ENCODE data around the gene TRAPPC3L.

The TRAPPC3L gene

GRCh38 chr6:116579143-116579542, 33.7 kb upstream of the TRAPPC3L start:
- ChIA-PET CTCF (no interaction called here), POLR2A (interaction anchor here (1.0 to 1.9 kb wide), 3 partner anchors 8 to 37 kb away, joined by 3 to 5 read pairs (median 3); partner anchors contain the start of genes RSPH4A and RWDD1)
- no peak for DNase-seq (ENCODE audit: extremely low spot score)
- no peak for TF ChIP-seq LEF1 (IDR thresholded peaks at IDR 0.05; ENCODE audit: borderline replicate concordance)
- TF ChIP-seq CTBP1 (IDR thresholded peaks at IDR 0.05; ENCODE audit: borderline replicate concordance): no peak
- no peak for TF ChIP-seq HDGF (IDR thresholded peaks at IDR 0.05; ENCODE audit: borderline replicate concordance)
- TF ChIP-seq BHLHE40 (IDR thresholded peaks at IDR 0.05; ENCODE audit: borderline replicate concordance): no peak
- no peak for TF ChIP-seq ZNF384 (IDR thresholded peaks at IDR 0.05)
- TF ChIP-seq ARNT (IDR thresholded peaks at IDR 0.05): no peak
- TF ChIP-seq ELF4 (IDR thresholded peaks at IDR 0.05): no peak
- TF ChIP-seq FOXK2 (IDR thresholded peaks at IDR 0.05): no peak
- TF ChIP-seq NFRKB (IDR thresholded peaks at IDR 0.05): no peak
- TF ChIP-seq SP1 (IDR thresholded peaks at IDR 0.05): no peak
- TF ChIP-seq FOXA1 (IDR thresholded peaks at IDR 0.05): no peak
- no peak for TF ChIP-seq TARDBP (IDR thresholded peaks at IDR 0.05)
- no peak for TF ChIP-seq L3MBTL2 (conservative IDR thresholded peaks at IDR 0.05)
- no peak for TF ChIP-seq FOXM1 (IDR thresholded peaks at IDR 0.05; ENCODE audit: borderline replicate concordance)
- no peak for TF ChIP-seq PKNOX1 (IDR thresholded peaks at IDR 0.05)

- ChIA-PET POLR2A (no interaction called here), CTCF (no interaction called here)
- DNase-seq (ENCODE audit: extremely low spot score): no peak
- no peak for TF ChIP-seq HDGF (IDR thresholded peaks at IDR 0.05; ENCODE audit: borderline replicate concordance)
- TF ChIP-seq CTBP1 (IDR thresholded peaks at IDR 0.05; ENCODE audit: borderline replicate concordance): no peak
- TF ChIP-seq FOXM1 (IDR thresholded peaks at IDR 0.05; ENCODE audit: borderline replicate concordance): no peak
- TF ChIP-seq ZNF384 (IDR thresholded peaks at IDR 0.05): no peak
- TF ChIP-seq SP1 (IDR thresholded peaks at IDR 0.05): no peak
- no peak for TF ChIP-seq L3MBTL2 (conservative IDR thresholded peaks at IDR 0.05)
- no peak for TF ChIP-seq SUZ12 (IDR thresholded peaks at IDR 0.05)
- TF ChIP-seq FOXA1 (IDR thresholded peaks at IDR 0.05): no peak
- no peak for TF ChIP-seq TARDBP (IDR thresholded peaks at IDR 0.05)
- TF ChIP-seq BHLHE40 (IDR thresholded peaks at IDR 0.05; ENCODE audit: borderline replicate concordance): no peak
Measured at GRCh38 chr6:116578335-116578734, 32.9 kb upstream of the TRAPPC3L start.

- DNase-seq (ENCODE audit: extremely low spot score): no peak
- ChIA-PET CTCF (no interaction called here), POLR2A (no interaction called here)
- TF ChIP-seq ARNT (IDR thresholded peaks at IDR 0.05) (no peak), FOXK2 (IDR thresholded peaks at IDR 0.05) (no peak), ELF4 (IDR thresholded peaks at IDR 0.05) (no peak), SUZ12 (IDR thresholded peaks at IDR 0.05) (no peak), ZNF384 (IDR thresholded peaks at IDR 0.05) (no peak), HDGF (IDR thresholded peaks at IDR 0.05; ENCODE audit: borderline replicate concordance) (no peak), SP1 (IDR thresholded peaks at IDR 0.05) (no peak), CTBP1 (IDR thresholded peaks at IDR 0.05; ENCODE audit: borderline replicate concordance) (no peak), PKNOX1 (IDR thresholded peaks at IDR 0.05) (no peak), BHLHE40 (IDR thresholded peaks at IDR 0.05; ENCODE audit: borderline replicate concordance) (no peak), LEF1 (IDR thresholded peaks at IDR 0.05; ENCODE audit: borderline replicate concordance) (no peak)
Measured at GRCh38 chr6:116577486-116577885, 32.0 kb upstream of the TRAPPC3L start.

GRCh38 chr6:116575227-116575626, 29.7 kb upstream of the TRAPPC3L start:
- TF ChIP-seq FOXA1 (IDR thresholded peaks at IDR 0.05): no peak
- no peak for TF ChIP-seq ARNT (IDR thresholded peaks at IDR 0.05)
- no peak for TF ChIP-seq SUZ12 (IDR thresholded peaks at IDR 0.05)
- TF ChIP-seq NFRKB (IDR thresholded peaks at IDR 0.05): no peak
- no peak for TF ChIP-seq FOXK2 (IDR thresholded peaks at IDR 0.05)
- TF ChIP-seq ZNF384 (IDR thresholded peaks at IDR 0.05): no peak
- TF ChIP-seq LEF1 (IDR thresholded peaks at IDR 0.05; ENCODE audit: borderline replicate concordance): no peak
- TF ChIP-seq FOXM1 (IDR thresholded peaks at IDR 0.05; ENCODE audit: borderline replicate concordance): no peak
- TF ChIP-seq PKNOX1 (IDR thresholded peaks at IDR 0.05): no peak
- no peak for TF ChIP-seq ELF4 (IDR thresholded peaks at IDR 0.05)
- TF ChIP-seq SP1 (IDR thresholded peaks at IDR 0.05): no peak
- CTCF ChIA-PET: no interaction called here
- no peak for DNase-seq (ENCODE audit: extremely low spot score)
- POLR2A ChIA-PET: no interaction called here

- DNase-seq (ENCODE audit: extremely low spot score): peak; percentile 44
- TF ChIP-seq SP1 (IDR thresholded peaks at IDR 0.05): no peak
- TF ChIP-seq NFRKB (IDR thresholded peaks at IDR 0.05): no peak
- TF ChIP-seq HDGF (IDR thresholded peaks at IDR 0.05; ENCODE audit: borderline replicate concordance): no peak
- no peak for TF ChIP-seq ZNF384 (IDR thresholded peaks at IDR 0.05)
- no peak for TF ChIP-seq BHLHE40 (IDR thresholded peaks at IDR 0.05; ENCODE audit: borderline replicate concordance)
- TF ChIP-seq ARNT (IDR thresholded peaks at IDR 0.05): no peak
- no peak for TF ChIP-seq CTBP1 (IDR thresholded peaks at IDR 0.05; ENCODE audit: borderline replicate concordance)
- no peak for TF ChIP-seq FOXM1 (IDR thresholded peaks at IDR 0.05; ENCODE audit: borderline replicate concordance)
- TF ChIP-seq LEF1 (IDR thresholded peaks at IDR 0.05; ENCODE audit: borderline replicate concordance): no peak
- TF ChIP-seq FOXK2 (IDR thresholded peaks at IDR 0.05): no peak
Measured at GRCh38 chr6:116572162-116572561, 26.7 kb upstream of the TRAPPC3L start.

GRCh38 chr6:116571683-116572000, 26.2 kb upstream of the TRAPPC3L start:
- CTCF ChIA-PET: interaction anchor here (2.4 kb wide), 2 partner anchors 11 to 303 kb away, joined by 10 to 13 read pairs; no protein-coding TSS in a partner anchor
- POLR2A ChIA-PET: interaction anchor here (0.6 to 2.7 kb wide), 22 partner anchors 8 to 320 kb away, joined by 3 to 20 read pairs (median 4); partner anchors contain the start of genes CALHM4, CALHM5, FAM162B and RSPH4A
- TF ChIP-seq CTBP1 (IDR thresholded peaks at IDR 0.05; ENCODE audit: borderline replicate concordance) (no peak), HDGF (IDR thresholded peaks at IDR 0.05; ENCODE audit: borderline replicate concordance) (no peak), FOXK2 (IDR thresholded peaks at IDR 0.05) (no peak), SUZ12 (IDR thresholded peaks at IDR 0.05) (no peak), NFRKB (IDR thresholded peaks at IDR 0.05) (no peak), BHLHE40 (IDR thresholded peaks at IDR 0.05; ENCODE audit: borderline replicate concordance) (no peak), FOXM1 (IDR thresholded peaks at IDR 0.05; ENCODE audit: borderline replicate concordance) (no peak), TARDBP (IDR thresholded peaks at IDR 0.05) (no peak), ZNF384 (IDR thresholded peaks at IDR 0.05) (no peak), FOXA1 (IDR thresholded peaks at IDR 0.05) (no peak), L3MBTL2 (conservative IDR thresholded peaks at IDR 0.05) (no peak), ELF4 (IDR thresholded peaks at IDR 0.05) (no peak), PKNOX1 (IDR thresholded peaks at IDR 0.05) (no peak), ARNT (IDR thresholded peaks at IDR 0.05) (no peak), SP1 (IDR thresholded peaks at IDR 0.05) (no peak), LEF1 (IDR thresholded peaks at IDR 0.05; ENCODE audit: borderline replicate concordance) (no peak)
- DNase-seq (ENCODE audit: extremely low spot score): no peak

More at GRCh38 chr6:116572162-116572561, 26.7 kb upstream of the TRAPPC3L start:
- ChIA-PET CTCF (interaction anchor here (0.5 to 2.4 kb wide), 2 partner anchors 303 to 317 kb away, joined by 3 to 13 read pairs; no protein-coding TSS in a partner anchor), POLR2A (interaction anchor here (0.6 to 2.7 kb wide), 11 partner anchors 34 to 319 kb away, joined by 3 to 20 read pairs (median 3); partner anchors contain the start of genes CALHM5, FAM162B, RSPH4A and TSPYL1)

Measured in HEK293T (cell line).